ENCODE measurements around the gene PCDHGC3. TPM values are rescaled to one million over a fixed set of nuclear protein-coding genes. Genes with fewer than 3 reads are reported as not detected.

Gene PCDHGC3
- polyA plus RNA-seq, 3 donors = 21.7 to 106 (median 37.2) TPM

DNA sequence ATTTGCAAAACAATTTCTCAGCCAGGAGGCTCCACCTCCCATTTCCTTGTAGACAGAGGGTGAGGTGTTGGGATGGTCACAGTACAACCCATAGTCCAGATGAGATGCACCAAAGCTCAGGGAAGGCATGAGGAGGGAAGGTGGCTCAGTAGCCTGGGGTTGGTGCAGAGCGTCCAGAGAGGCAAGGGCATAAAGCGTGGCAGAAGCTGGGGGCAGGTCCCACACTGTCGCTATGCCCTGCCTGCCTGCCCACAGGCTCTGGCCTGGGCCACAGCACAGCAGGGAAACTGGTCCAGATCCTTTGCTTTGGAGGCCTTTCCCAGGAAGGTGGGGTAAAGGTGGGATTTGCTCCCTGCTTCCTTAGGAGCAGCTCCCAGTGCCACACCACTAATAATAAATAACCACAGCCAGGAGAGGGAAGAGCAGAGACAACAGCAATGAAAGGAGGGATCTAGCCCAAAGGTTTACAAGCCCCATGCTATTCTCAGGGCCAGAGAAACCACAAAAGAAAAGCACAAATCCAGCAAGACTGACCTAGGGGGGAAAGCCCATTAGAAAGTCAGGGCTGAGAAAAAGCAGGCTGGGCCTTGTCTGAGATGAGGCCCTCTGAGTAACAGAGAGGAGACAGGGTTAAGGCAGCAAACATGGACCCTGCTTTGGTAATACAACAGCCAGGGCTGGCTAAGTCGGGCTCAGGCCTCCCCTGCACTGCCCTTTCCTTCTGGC, 40.3 kb downstream of the PCDHGC3 start:
- no peak overlapping the region for H3K27ac ChIP-seq (ENCODE audit: low read depth, low read length)
- WGBS, 3 donors = 82 to 89% (median 88%) methylated on average over 4 of the region's 4 CpGs

DNA sequence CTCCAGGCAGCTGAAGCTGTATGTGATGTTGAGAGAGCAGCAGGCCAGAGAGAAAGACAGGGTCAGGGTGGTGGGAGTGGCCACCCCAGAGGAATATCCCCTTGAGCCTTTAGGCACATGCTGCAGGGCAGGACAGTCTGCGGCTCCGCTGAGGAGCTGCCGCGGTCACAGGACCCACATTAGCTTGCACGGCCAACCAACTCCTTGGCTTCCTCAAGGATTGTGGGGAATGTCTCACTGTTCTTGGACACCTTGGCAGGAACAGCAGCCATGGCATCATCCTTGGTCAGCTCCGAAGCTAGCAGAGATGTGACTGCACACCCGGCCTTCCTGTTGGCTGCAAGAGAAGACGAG, 40.9 kb downstream of the PCDHGC3 start:
- WGBS, 3 donors = 69 to 93% (median 69%) methylated on average over 8 of the region's 8 CpGs
- no peak overlapping the region for H3K27ac ChIP-seq (ENCODE audit: low read depth, low read length)

DNA sequence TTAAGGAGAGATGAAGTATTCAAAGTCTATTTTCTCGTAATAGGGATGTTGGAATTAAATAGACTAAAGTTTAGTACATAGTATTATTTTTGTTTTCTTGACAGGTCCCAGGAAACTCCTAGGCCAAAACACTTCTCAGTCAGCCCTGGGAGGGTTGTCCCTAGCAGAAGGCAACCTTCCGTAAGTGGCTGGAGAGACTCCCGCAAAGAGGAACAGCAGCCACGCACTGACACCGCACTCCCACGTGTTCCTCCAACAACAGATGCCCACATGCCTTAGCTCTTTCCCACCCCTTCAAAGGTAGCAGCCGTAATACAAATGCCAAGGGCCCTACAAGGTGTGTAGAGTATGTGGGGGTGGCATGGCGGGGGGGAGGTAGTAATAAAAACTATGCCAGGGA, 41.5 kb downstream of the PCDHGC3 start:
- no peak overlapping the region for H3K27ac ChIP-seq (ENCODE audit: low read depth, low read length)
- 62 to 95% (median 78%) methylated on average over 8 of the region's 8 CpGs for WGBS, 3 donors

DNA sequence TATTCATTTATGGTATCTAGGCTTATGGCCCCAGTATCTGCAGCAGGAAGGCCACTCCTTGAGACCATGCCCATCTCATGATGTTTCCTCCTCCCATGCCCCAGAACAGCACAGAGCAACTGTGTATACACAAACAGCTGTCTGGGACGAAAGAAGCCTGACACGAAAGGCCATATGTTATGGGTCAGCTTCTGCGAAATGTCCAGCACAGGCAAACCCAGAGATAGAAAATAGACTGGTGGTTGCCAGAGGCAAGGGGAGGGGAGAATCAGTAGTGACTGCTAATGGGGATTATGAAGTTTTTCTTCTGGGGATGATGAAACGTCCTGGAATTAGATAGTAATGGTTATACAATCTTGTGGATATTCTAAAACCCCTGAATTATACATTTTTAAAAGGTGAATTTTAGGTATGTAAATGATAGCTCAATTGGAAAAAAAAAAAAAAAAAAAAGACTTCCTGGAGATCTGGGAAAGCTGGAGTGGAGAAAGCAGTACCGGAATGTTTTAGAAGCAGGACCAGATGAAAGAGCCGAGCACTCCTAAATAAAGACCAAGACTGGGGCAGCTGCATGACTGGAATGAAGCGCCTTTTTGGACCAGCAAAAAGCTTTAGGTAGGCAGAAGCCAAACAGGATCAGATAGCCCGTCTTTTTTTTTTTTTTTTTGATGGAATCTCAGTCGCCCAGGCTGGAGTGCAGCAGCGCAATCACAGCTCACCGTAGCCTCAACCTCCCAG, 42.3 kb downstream of the PCDHGC3 start:
- H3K27ac ChIP-seq (ENCODE audit: low read depth, low read length) = no peak overlapping the region
- 89 to 93% (median 91%) methylated on average over 9 to 11 of the region's 11 CpGs for WGBS, 3 donors

DNA sequence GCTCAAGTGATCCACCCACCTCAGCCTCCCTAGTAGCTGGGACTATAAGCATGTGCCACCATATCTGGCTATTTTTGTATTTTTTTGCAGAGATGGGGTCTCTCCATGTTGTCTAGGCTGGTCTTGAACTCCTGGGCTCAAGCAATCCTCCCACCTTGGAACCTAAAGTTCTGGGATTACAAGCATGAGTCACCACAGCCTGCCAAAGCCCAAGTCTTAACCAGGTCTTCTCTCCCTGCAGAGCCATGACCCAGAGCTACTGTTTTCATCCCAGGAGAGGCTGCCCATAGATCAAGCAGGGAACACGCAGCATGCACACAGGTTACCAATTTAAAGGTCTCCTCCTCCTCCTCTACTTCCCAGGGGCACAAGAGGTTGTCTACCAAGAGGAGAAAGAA, 42.9 kb downstream of the PCDHGC3 start:
- no peak overlapping the region for H3K27ac ChIP-seq (ENCODE audit: low read depth, low read length)
- 94 to 95% (median 94%) methylated on average over 1 of the region's 1 CpG for WGBS, 3 donors

DNA sequence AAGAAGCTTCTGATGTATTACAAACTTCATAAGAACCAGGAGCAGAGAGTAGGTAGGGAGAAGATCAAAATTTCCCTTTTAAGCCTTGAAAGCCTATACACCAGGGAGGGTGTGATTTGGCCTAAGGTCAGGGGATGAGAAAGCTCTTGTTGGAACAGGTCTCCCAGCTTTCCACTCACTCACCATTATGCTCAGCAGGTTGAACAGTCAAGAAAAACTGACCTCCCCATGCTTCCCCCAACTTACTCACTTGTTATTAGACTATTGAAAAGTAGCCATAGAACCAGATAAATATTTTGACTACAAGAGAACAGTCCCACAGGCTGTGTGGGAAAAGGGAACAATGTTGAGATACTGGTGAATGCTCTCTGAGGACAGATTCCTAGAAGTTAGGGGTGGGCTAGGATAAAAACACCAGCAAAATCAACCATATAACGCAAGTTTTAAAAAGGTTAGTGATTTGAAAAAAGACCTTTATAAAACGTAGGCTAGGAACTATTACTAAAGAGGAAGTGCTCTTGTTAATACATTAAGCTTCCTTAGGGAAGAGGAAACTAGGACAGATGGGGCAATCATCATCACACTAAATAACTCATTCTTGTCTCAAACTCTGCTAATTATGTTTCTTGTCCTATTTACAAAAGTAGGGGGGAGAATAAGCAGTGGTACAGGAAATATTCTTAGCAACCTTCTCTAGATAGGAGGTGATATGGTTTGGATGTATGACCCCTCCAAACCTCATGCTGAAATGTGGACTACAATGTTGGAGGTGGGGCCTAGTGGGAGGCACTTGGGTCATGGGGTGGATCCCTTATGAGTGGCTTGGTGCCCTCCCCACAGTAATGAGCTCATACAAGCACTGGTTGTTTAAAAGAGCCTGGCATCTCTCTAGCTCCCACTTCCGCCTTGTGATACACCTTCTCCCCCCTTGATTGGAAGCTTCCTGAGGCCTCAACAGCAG, 44.1 kb downstream of the PCDHGC3 start:
- no peak overlapping the region for H3K27ac ChIP-seq (ENCODE audit: low read depth, low read length)
- 56 to 83% (median 56%) methylated on average over 3 of the region's 3 CpGs for WGBS, 3 donors

DNA sequence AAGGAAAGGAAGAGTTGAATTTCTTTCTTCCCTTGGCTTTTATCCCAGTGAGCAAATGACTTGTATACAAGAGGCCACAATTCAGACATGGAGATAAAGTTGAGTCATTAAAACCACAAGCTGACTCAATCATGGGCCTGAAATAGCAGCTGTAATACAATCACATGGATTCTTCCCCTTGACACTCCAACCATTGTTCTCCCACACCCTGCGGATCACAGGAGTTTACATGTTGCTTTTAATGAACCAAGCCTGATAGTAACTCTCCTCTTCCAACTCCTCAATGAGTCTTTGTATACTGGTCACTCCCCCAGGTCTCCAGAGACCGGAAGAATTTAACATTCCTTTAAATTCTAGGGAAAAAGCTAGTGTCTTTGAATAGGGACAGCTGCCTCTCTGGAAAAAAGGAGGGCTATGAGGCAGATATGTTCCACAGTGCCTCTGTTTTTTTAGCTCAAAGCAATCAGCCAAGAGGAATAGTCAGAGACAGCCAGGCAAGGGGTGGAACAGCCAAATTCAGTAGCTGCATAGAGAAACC, 45.5 kb downstream of the PCDHGC3 start:
- H3K27ac ChIP-seq (ENCODE audit: low read depth, low read length) = no peak overlapping the region
- 17 to 68% (median 34%) methylated on average over 2 of the region's 2 CpGs for WGBS, 3 donors

DNA sequence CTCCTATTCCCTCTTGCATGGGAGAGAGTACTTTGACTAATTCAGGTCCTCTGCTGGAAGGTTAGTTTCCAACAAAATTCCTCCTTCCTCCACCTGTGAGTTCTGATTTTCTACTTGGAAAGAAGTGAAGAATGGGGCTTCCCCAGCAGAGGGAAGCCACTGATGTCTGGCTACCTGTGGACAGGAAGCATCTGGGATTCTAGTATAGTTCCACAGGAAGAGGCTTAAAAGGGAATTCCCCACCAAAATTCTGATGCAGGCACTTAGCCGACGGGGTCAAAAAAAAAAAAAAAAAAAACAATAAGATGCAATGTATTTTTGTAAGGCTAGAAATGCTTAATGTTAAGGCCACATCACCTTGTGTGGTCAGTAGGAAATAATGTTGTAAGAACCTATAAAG, 46.5 kb downstream of the PCDHGC3 start:
- WGBS, 3 donors = 19 to 74% (median 34%) methylated on average over 2 of the region's 2 CpGs
- no peak overlapping the region for H3K27ac ChIP-seq (ENCODE audit: low read depth, low read length)

DNA sequence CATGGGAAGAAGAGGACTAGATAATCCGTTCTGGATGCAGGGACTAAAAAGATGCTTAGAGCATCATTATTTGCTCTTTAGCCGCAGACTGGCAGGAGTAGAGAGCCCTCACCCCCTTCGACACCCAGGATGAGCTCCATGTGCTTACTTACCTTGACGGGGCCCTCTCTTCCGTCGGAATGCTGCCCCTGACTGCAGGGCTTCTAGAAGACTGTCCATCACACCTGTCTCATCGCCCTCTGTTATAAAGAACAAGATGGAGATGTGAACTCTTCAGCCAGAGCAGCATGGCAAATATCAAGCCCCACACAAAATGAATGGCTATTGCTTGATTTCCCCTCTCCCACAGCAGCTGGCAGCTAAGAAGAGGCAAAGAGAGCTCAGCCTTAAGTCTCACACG, 48.2 kb downstream of the PCDHGC3 start:
- WGBS, 3 donors = 85 to 90% (median 88%) methylated on average over 8 of the region's 8 CpGs
- no peak overlapping the region for H3K27ac ChIP-seq (ENCODE audit: low read depth, low read length)

DNA sequence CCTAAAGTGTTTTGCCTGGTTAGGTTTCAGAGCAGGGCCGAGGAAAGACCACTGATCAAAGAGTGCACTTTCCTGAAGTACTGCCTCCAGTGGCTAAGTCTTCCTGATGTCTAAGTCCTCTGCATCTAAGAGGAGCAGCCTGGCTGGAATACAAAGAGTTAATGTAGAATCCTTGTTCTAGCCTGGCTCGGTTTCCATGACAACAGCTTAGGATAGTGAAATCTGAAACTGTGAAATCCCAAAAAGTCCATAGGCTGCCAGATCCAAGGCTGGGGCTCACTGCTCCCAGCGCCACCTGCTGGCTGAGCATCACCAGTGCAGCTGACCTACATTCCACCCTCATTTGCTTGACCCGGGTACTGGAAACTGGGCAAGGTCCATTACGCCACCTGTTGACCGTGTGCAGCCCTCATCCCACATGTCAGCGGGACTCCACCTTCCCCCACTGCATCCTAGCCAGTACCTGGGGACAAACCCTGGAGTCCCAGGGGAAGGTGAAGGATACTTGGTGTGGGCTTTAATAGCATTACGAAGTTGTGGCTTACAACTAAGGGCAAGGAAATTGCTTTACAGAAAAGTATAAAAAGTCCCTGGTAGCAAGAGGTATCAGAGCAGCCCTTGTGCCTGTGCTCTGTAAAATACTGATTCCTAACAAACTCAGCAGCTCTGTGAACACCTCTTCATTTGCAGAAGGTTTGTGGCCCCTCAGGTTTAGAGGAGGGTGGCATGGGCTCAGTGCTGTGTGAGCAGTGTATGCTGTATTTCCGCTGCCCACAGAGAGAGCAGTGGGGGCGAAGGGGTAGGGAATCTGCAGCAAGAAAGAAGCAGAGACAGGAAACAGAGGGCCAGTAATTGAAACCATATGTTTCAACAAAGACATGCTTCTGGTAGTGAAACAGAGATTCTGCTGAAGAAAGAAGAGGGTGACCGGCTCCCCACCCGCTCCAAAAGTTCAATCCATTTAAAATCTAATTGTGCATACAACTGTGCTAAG, 49.1 kb downstream of the PCDHGC3 start:
- 29 to 41% (median 34%) methylated on average over 12 of the region's 12 CpGs for WGBS, 3 donors
- H3K27ac ChIP-seq (ENCODE audit: low read depth, low read length) = no peak overlapping the region

DNA sequence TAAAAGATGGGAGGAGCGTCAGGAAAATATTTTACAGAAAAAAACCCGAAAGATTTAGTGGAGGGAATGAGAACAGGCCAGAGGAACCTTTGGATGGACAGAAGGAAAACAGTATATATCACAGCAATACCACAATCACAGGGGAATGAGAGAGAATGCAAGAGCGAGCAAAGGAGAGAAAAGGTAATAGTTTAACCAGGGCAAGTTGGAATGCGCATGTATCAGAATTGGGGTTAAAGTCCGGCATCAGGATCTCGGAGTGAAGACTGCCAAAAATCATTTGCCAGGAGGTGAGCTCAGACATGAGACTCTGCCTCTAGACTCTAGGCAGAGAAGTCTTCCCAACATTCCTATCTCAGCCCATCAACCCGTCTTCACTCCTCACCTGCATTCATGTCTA, 49.9 kb downstream of the PCDHGC3 start:
- WGBS, 3 donors = 60 to 74% (median 68%) methylated on average over 7 of the region's 7 CpGs
- H3K27ac ChIP-seq (ENCODE audit: low read depth, low read length) = no peak overlapping the region

DNA sequence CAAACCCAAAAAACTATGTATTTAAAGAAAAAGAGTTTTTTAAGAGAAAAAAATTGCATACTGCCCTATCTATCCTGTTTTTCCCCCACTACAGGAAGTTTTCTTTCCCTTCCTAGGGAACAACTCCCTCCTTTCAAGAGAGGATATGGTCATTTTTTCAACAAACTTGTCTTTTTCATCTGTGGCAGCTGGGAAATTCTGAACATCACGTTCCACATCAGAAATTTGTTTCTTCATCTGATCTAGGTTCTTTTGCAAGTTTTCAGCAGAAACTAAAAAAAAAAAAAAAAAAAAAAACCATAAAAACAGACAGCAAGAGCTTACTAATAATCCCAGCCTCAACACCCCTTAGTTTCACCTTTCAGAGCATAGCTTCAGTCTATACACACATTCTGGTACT, 51.7 kb downstream of the PCDHGC3 start:
- WGBS, 3 donors = 56 to 64% (median 59%) methylated on average over 1 of the region's 1 CpG
- H3K27ac ChIP-seq (ENCODE audit: low read depth, low read length) = no peak overlapping the region

Other genes starting within 250 kb of the PCDHGC3 start
- gene PCDHB15, start 230.6 kb upstream of the PCDHGC3 start, polyA plus RNA-seq = 1 to 10 TPM in 2 of 3 donors, under 1 TPM in 1; 0.79 to 3.2 (median 2.0) TPM
- gene SLC25A2, start 171.9 kb upstream of the PCDHGC3 start, polyA plus RNA-seq = under 1 TPM in 1 of 3 donors, not detected in 2; 0.03 TPM
- gene TAF7, start 155.2 kb upstream of the PCDHGC3 start, polyA plus RNA-seq = 10 to 100 TPM; 32.2 to 62.0 (median 59.1) TPM
- under 1 TPM in 2 of 3 donors, not detected in 1; 0.10 to 0.25 TPM for gene PCDHGA1, start 145.5 kb upstream of the PCDHGC3 start, polyA plus RNA-seq
- gene PCDHGA2, start 137.2 kb upstream of the PCDHGC3 start, polyA plus RNA-seq = 1 to 10 TPM in 1 of 3 donors, under 1 TPM in 2; 0.56 to 1.3 (median 0.89) TPM
- gene PCDHGA3, start 132.1 kb upstream of the PCDHGC3 start, polyA plus RNA-seq = under 1 TPM; 0.45 to 0.82 (median 0.54) TPM
- under 1 TPM; 0.11 to 0.36 (median 0.30) TPM for gene PCDHGB1, start 125.9 kb upstream of the PCDHGC3 start, polyA plus RNA-seq
- gene PCDHGA4, start 120.9 kb upstream of the PCDHGC3 start, polyA plus RNA-seq = under 1 TPM; 0.34 to 0.98 (median 0.82) TPM
- under 1 TPM; 0.58 to 0.90 (median 0.71) TPM for gene PCDHGB2, start 116.0 kb upstream of the PCDHGC3 start, polyA plus RNA-seq
- gene PCDHGA5, start 111.8 kb upstream of the PCDHGC3 start, polyA plus RNA-seq = under 1 TPM; 0.34 to 0.52 (median 0.43) TPM
- gene PCDHGB3, start 105.7 kb upstream of the PCDHGC3 start, polyA plus RNA-seq = under 1 TPM; 0.34 to 0.52 (median 0.40) TPM
- 1 to 10 TPM in 1 of 3 donors, under 1 TPM in 2; 0.45 to 1.3 (median 0.83) TPM for gene PCDHGA6, start 102.1 kb upstream of the PCDHGC3 start, polyA plus RNA-seq
- gene PCDHGA7, start 93.2 kb upstream of the PCDHGC3 start, polyA plus RNA-seq = under 1 TPM; 0.11 to 0.38 (median 0.31) TPM
- 1 to 10 TPM in 1 of 3 donors, under 1 TPM in 2; 0.34 to 1.2 (median 0.60) TPM for gene PCDHGB4, start 88.3 kb upstream of the PCDHGC3 start, polyA plus RNA-seq
- under 1 TPM; 0.07 to 0.45 (median 0.10) TPM for gene PCDHGA8, start 83.3 kb upstream of the PCDHGC3 start, polyA plus RNA-seq
- 1 to 10 TPM in 2 of 3 donors, under 1 TPM in 1; 0.11 to 3.1 (median 2.3) TPM for gene PCDHGB5, start 78.0 kb upstream of the PCDHGC3 start, polyA plus RNA-seq
- gene PCDHGA9, start 73.2 kb upstream of the PCDHGC3 start, polyA plus RNA-seq = under 1 TPM; 0.51 to 0.89 (median 0.67) TPM
- 1 to 10 TPM; 1.0 to 2.4 (median 1.0) TPM for gene PCDHGB6, start 67.9 kb upstream of the PCDHGC3 start, polyA plus RNA-seq
- gene PCDHGA10, start 63.0 kb upstream of the PCDHGC3 start, polyA plus RNA-seq = 1 to 10 TPM in 1 of 3 donors, under 1 TPM in 2; 0.64 to 1.8 (median 0.79) TPM
- 1 to 10 TPM; 2.3 to 4.9 (median 2.6) TPM for gene PCDHGB7, start 58.3 kb upstream of the PCDHGC3 start, polyA plus RNA-seq
- 1 to 10 TPM in 1 of 3 donors, under 1 TPM in 2; 0.32 to 1.1 (median 0.79) TPM for gene PCDHGA11, start 54.9 kb upstream of the PCDHGC3 start, polyA plus RNA-seq
- gene PCDHGA12, start 45.5 kb upstream of the PCDHGC3 start, polyA plus RNA-seq = 1 to 10 TPM in 2 of 3 donors, under 1 TPM in 1; 0.48 to 2.0 (median 1.2) TPM
- gene PCDHGC4, start 9.1 kb downstream of the PCDHGC3 start, polyA plus RNA-seq = under 1 TPM; 0.05 to 0.34 (median 0.15) TPM
- gene PCDHGC5, start 13.1 kb downstream of the PCDHGC3 start, polyA plus RNA-seq = under 1 TPM; 0.06 to 0.56 (median 0.07) TPM
- 10 to 100 TPM; 30.1 to 33.4 (median 31.9) TPM for gene DIAPH1, start 143.0 kb downstream of the PCDHGC3 start, polyA plus RNA-seq
- 10 to 100 TPM; 27.2 to 53.6 (median 35.3) TPM for gene HDAC3, start 160.9 kb downstream of the PCDHGC3 start, polyA plus RNA-seq
- 1 to 10 TPM; 1.4 to 2.6 (median 1.5) TPM for gene RELL2, start 161.0 kb downstream of the PCDHGC3 start, polyA plus RNA-seq
- 1 to 10 TPM; 6.7 to 8.2 (median 8.1) TPM for gene FCHSD1, start 175.5 kb downstream of the PCDHGC3 start, polyA plus RNA-seq
- gene ARAP3, start 206.3 kb downstream of the PCDHGC3 start, polyA plus RNA-seq = 10 to 100 TPM in 2 of 3 donors, 1 to 10 TPM in 1; 2.5 to 33.4 (median 14.2) TPM

All from adipose tissue (tissue), 3 donors.